GM12865 (cell line): ENCODE data around the gene C18orf32.

Source experiments
- DNase-seq: peaks from one replicate; pipeline ENCODE4 v3.0.0; 2010; ENCODE audit warnings: low read depth
- H3K4me3 ChIP-seq: 2 replicates; pipeline ENCODE4 v1.5.1; 2011; ENCODE audit warnings: mild to moderate bottlenecking, low read depth, low read length, control low read depth
- CTCF ChIP-seq: IDR thresholded peaks from 2 replicates; pipeline ENCODE4 v1.5.1; 2011; ENCODE audit warnings: low read length, control low read depth, low read depth, inconsistent platforms; ENCODE audit not compliant: insufficient read depth; ENCODE audit errors: missing control alignments

The C18orf32 gene

GRCh38 chr18:49467599-49467998 is 19.4 kb downstream of the C18orf32 start:
- no peak for DNase-seq
- no peak for TF ChIP-seq CTCF
- H3K4me3 ChIP-seq = no peak overlapping the region

- no peak for DNase-seq
- no peak overlapping the region for H3K4me3 ChIP-seq
Measured at GRCh38 chr18:49467019-49467563, 19.9 kb downstream of the C18orf32 start.

GRCh38 chr18:49464718-49465598 is 22.1 kb downstream of the C18orf32 start:
- DNase-seq = no peak
- no peak for TF ChIP-seq CTCF

More at GRCh38 chr18:49467019-49467563, 19.9 kb downstream of the C18orf32 start:
- TF ChIP-seq CTCF = no peak

GRCh38 chr18:49461602-49461977 is 25.4 kb downstream of the C18orf32 start:
- TF ChIP-seq CTCF = no peak
- no peak for DNase-seq
- no peak overlapping the region for H3K4me3 ChIP-seq

More at GRCh38 chr18:49464718-49465598, 22.1 kb downstream of the C18orf32 start:
- no peak overlapping the region for H3K4me3 ChIP-seq

GRCh38 chr18:49460976-49461601 is 25.9 kb downstream of the C18orf32 start:
- no peak for DNase-seq
- TF ChIP-seq CTCF = no peak
- peak overlapping the region; percentile 94 for H3K4me3 ChIP-seq

- H3K4me3 ChIP-seq = peak overlapping the region; percentile 94
- TF ChIP-seq CTCF = no peak
- peak; percentile 52 for DNase-seq
Measured at GRCh38 chr18:49459404-49460171, 27.4 kb downstream of the C18orf32 start.
